ENCODE results near the gene KLHDC1. TPM values are rescaled to one million over a fixed set of nuclear protein-coding genes. Genes with fewer than 3 reads are reported as not detected.

The KLHDC1 gene
- total and polyA plus RNA-seq, 2 donors (not counting 1 experiment from before 2014, with no cell fraction given): 0.85 to 5.8 TPM

DNA sequence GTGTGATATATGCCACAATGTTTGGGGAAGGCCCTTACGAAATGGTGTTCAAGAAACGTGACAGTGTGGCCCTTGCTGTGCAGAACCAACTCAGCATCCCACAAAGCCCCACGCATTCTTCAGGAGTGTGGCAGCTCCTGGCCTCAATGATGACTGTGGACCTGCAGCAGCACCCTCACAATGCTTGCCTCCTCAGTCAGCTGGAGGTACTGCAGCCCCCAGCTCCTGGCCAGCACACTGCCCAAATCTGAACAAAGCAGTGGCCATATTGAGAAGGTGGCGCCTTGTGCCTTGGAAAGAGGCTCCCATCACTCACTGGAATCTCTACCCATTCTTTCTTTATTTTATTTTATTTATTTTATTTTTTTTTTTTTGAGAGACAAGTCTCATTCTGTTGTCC lies 15.3 kb upstream of the KLHDC1 start:
- H4K20me1 ChIP-seq (ENCODE audit: control insufficient read depth, extremely low read depth, insufficient read depth, low read length): no peaks in the 10 kb centered on the region
- no peak overlapping the region for H2AFZ ChIP-seq (ENCODE audit: low read length)
- no peaks in the 10 kb centered on the region for H3K4me1 ChIP-seq (ENCODE audit: control insufficient read depth, extremely low read depth, insufficient read depth, low read length)
- no peaks in the 10 kb centered on the region for H3K79me2 ChIP-seq (ENCODE audit: control insufficient read depth, insufficient read depth, low read length)
- peak in 1 of 2 donors; percentile 18 for TF ChIP-seq CTCF (conservative IDR thresholded peaks at IDR 0.05 in 1 of 2, IDR thresholded peaks at IDR 0.05 in 1 of 2; ENCODE audit: low read depth in 1 of 2, low read length in 2 of 2)
- no peak for TF ChIP-seq EZH2 (IDR thresholded peaks at IDR 0.05; ENCODE audit: low read length, missing control alignments)
- no peaks in the 10 kb centered on the region for H3K27me3 ChIP-seq (ENCODE audit: control insufficient read depth, insufficient read depth, low read length)
- no peak overlapping the region for H3K9ac ChIP-seq (ENCODE audit: insufficient read depth, low read length)
- no peak overlapping the region for H3K27ac ChIP-seq (ENCODE audit: insufficient read depth, low read length)
- DNase-seq (ENCODE audit: low read depth in 2 of 2): no peak
- no peaks in the 10 kb centered on the region for H3K9me3 ChIP-seq (ENCODE audit: control insufficient read depth, insufficient read depth, low read depth, low read length)
- H3K36me3 ChIP-seq (ENCODE audit: control insufficient read depth, insufficient read depth, low read length): no peaks in the 10 kb centered on the region
- H3K4me3 ChIP-seq (replicated peaks in 1 of 4; ENCODE audit: control extremely low read depth in 1 of 4, insufficient read depth in 1 of 4, low read depth in 3 of 4, low read length in 4 of 4): no peak overlapping the region
- H3K4me2 ChIP-seq (ENCODE audit: extremely low read depth, insufficient read depth, low read length): no peak overlapping the region

DNA sequence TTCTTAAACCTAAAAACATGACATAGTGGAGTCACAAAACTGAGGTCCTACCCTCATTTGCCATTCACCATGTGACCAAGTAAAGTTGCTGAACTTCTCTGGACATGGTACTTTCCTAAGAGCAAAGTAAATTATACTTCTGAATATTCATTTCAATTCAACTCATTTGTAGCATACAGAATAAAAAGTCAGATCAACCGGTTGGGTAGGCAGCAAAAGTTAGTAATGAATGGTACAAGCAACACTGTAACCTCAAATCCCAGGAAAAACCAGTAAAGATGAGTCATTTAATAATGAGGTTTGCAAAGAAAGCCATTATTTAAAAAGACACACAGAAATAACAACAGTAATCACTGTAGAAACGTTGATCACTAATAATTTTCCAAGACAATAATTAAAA lies 13.6 kb upstream of the KLHDC1 start:
- H3K36me3 ChIP-seq (ENCODE audit: control insufficient read depth, insufficient read depth, low read length): no peaks in the 10 kb centered on the region
- no peak overlapping the region for H3K27ac ChIP-seq (ENCODE audit: insufficient read depth, low read length)
- no peak overlapping the region for H3K4me3 ChIP-seq (replicated peaks in 1 of 4; ENCODE audit: control extremely low read depth in 1 of 4, insufficient read depth in 1 of 4, low read depth in 3 of 4, low read length in 4 of 4)
- DNase-seq (ENCODE audit: low read depth in 2 of 2): peak in 1 of 2 donors; percentile 53
- no peaks in the 10 kb centered on the region for H3K79me2 ChIP-seq (ENCODE audit: control insufficient read depth, insufficient read depth, low read length)
- H2AFZ ChIP-seq (ENCODE audit: low read length): no peak overlapping the region
- no peak overlapping the region for H3K4me2 ChIP-seq (ENCODE audit: extremely low read depth, insufficient read depth, low read length)
- no peak for TF ChIP-seq EZH2 (IDR thresholded peaks at IDR 0.05; ENCODE audit: low read length, missing control alignments)
- TF ChIP-seq CTCF (conservative IDR thresholded peaks at IDR 0.05 in 1 of 2, IDR thresholded peaks at IDR 0.05 in 1 of 2; ENCODE audit: low read depth in 1 of 2, low read length in 2 of 2): no peak
- no peak overlapping the region for H3K9ac ChIP-seq (ENCODE audit: insufficient read depth, low read length)
- H3K9me3 ChIP-seq (ENCODE audit: control insufficient read depth, insufficient read depth, low read depth, low read length): no peaks in the 10 kb centered on the region
- no peaks in the 10 kb centered on the region for H3K4me1 ChIP-seq (ENCODE audit: control insufficient read depth, extremely low read depth, insufficient read depth, low read length)
- H3K27me3 ChIP-seq (ENCODE audit: control insufficient read depth, insufficient read depth, low read length): no peaks in the 10 kb centered on the region
- no peaks in the 10 kb centered on the region for H4K20me1 ChIP-seq (ENCODE audit: control insufficient read depth, extremely low read depth, insufficient read depth, low read length)

DNA sequence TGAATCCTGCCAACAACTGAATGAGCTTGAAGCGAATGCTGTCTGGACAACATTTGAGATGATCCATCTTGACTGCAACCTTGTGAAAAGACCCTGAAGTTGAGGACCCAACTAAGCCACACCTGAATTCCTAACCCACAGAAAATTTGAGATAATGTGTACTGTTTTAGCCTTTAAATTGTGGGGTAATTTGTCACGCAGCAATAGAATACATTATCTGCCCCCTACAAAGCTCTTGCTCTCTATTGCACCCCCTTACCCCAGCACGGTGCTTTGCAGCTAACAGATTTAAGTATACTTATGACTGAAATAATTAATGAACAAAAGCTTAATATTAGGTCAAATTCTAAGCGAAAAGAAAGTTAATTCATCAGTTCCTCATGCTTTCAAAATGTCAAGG lies 6.5 kb upstream of the KLHDC1 start:
- Histone ChIP-seq H4K20me1 (ENCODE audit: control insufficient read depth, extremely low read depth, insufficient read depth, low read length) (no peaks in the 10 kb centered on the region), H3K36me3 (ENCODE audit: control insufficient read depth, insufficient read depth, low read length) (no peaks in the 10 kb centered on the region), H3K9me3 (ENCODE audit: control insufficient read depth, insufficient read depth, low read depth, low read length) (no peaks in the 10 kb centered on the region), H3K79me2 (ENCODE audit: control insufficient read depth, insufficient read depth, low read length) (peaks cover 12% of the 10 kb centered on the region), H2AFZ (ENCODE audit: low read length) (no peak overlapping the region), H3K27ac (ENCODE audit: insufficient read depth, low read length) (no peak overlapping the region), H3K27me3 (ENCODE audit: control insufficient read depth, insufficient read depth, low read length) (no peaks in the 10 kb centered on the region), H3K4me1 (ENCODE audit: control insufficient read depth, extremely low read depth, insufficient read depth, low read length) (no peaks in the 10 kb centered on the region), H3K9ac (ENCODE audit: insufficient read depth, low read length) (no peak overlapping the region), H3K4me3 (replicated peaks in 1 of 4; ENCODE audit: control extremely low read depth in 1 of 4, insufficient read depth in 1 of 4, low read depth in 3 of 4, low read length in 4 of 4) (no peak overlapping the region), H3K4me2 (ENCODE audit: extremely low read depth, insufficient read depth, low read length) (no peak overlapping the region)
- DNase-seq (ENCODE audit: low read depth in 2 of 2): no peak
- TF ChIP-seq CTCF (conservative IDR thresholded peaks at IDR 0.05 in 1 of 2, IDR thresholded peaks at IDR 0.05 in 1 of 2; ENCODE audit: low read depth in 1 of 2, low read length in 2 of 2) (no peak), EZH2 (IDR thresholded peaks at IDR 0.05; ENCODE audit: low read length, missing control alignments) (no peak)
